ENCODE results near the gene ARSB. TPM values are rescaled to one million over a fixed set of nuclear protein-coding genes. Genes with fewer than 3 reads are reported as not detected.

ARSB gene
- total RNA-seq, 4 donors from 2014 or later = 10.0 to 17.4 (median 13.9) TPM

GRCh38 chr5:78754655-78755054 lies 230.5 kb downstream of the ARSB start:
- TF ChIP-seq CTCF (IDR thresholded peaks at IDR 0.05) (no peak), POLR2A (IDR thresholded peaks at IDR 0.05) (no peak)
- H3K36me3 ChIP-seq = no peaks in the 10 kb centered on the region
- no peak overlapping the region for H3K27ac ChIP-seq
- no peaks in the 10 kb centered on the region for H3K9me3 ChIP-seq
- no peak overlapping the region for H3K4me3 ChIP-seq (replicated peaks in 1 of 3)
- whole genome bisulfite sequencing, 2 donors = 43 to 44% methylated on average over 2 of the region's 2 CpGs
- H3K27me3 ChIP-seq = no peaks in the 10 kb centered on the region
- no peak for DNase-seq
- no peaks in the 10 kb centered on the region for H3K4me1 ChIP-seq
- intact Hi-C loops (cut with DNase I) = no loop called here

- intact Hi-C loops (cut with DNase I) = no loop called here
- no peak for DNase-seq
- WGBS, 2 donors = 87 to 88% methylated on average over 4 of the region's 4 CpGs
- no peak overlapping the region for H3K27ac ChIP-seq
- H3K4me3 ChIP-seq (replicated peaks in 1 of 3) = no peak overlapping the region
- H3K27me3 ChIP-seq = no peaks in the 10 kb centered on the region
- no peaks in the 10 kb centered on the region for H3K4me1 ChIP-seq
- H3K9me3 ChIP-seq = no peaks in the 10 kb centered on the region
- TF ChIP-seq CTCF (IDR thresholded peaks at IDR 0.05) (no peak), POLR2A (IDR thresholded peaks at IDR 0.05) (no peak)
- H3K36me3 ChIP-seq = no peaks in the 10 kb centered on the region
Observed at GRCh38 chr5:78753093-78753531, 232.0 kb downstream of the ARSB start.

GRCh38 chr5:78751872-78752271 lies 233.2 kb downstream of the ARSB start:
- no peak for DNase-seq
- no peak for TF ChIP-seq POLR2A (IDR thresholded peaks at IDR 0.05)
- no peaks in the 10 kb centered on the region for H3K27me3 ChIP-seq
- WGBS, 2 donors = 88 to 91% methylated on average over 1 of the region's 1 CpG
- no peaks in the 10 kb centered on the region for H3K36me3 ChIP-seq
- no peaks in the 10 kb centered on the region for H3K4me1 ChIP-seq
- H3K9me3 ChIP-seq = no peaks in the 10 kb centered on the region
- H3K27ac ChIP-seq = no peak overlapping the region
- no peak overlapping the region for H3K4me3 ChIP-seq (replicated peaks in 1 of 3)
- intact Hi-C loops (cut with DNase I) = no loop called here

- H3K4me3 ChIP-seq (replicated peaks in 1 of 3) = no peak overlapping the region
- intact Hi-C loops (cut with DNase I) = no loop called here
- H3K27ac ChIP-seq = no peak overlapping the region
- no peaks in the 10 kb centered on the region for H3K9me3 ChIP-seq
- no peaks in the 10 kb centered on the region for H3K27me3 ChIP-seq
- DNase-seq = peak; percentile 22 to 26
- H3K4me1 ChIP-seq = peaks cover 0 to 1% of the 10 kb centered on the region in 2 donors
- no peaks in the 10 kb centered on the region for H3K36me3 ChIP-seq
- WGBS, 2 donors = 33 to 35% methylated on average over 2 of the region's 2 CpGs
- TF ChIP-seq POLR2A (IDR thresholded peaks at IDR 0.05) = no peak
- TF ChIP-seq CTCF (IDR thresholded peaks at IDR 0.05) = no peak
Observed at GRCh38 chr5:78750281-78750680, 234.8 kb downstream of the ARSB start.

GRCh38 chr5:78747705-78748359 lies 237.3 kb downstream of the ARSB start:
- Histone ChIP-seq H3K4me1 (peaks cover 7 to 8% of the 10 kb centered on the region in 2 donors), H3K36me3 (no peaks in the 10 kb centered on the region), H3K9me3 (no peaks in the 10 kb centered on the region), H3K4me3 (replicated peaks in 1 of 3) (no peak overlapping the region), H3K27me3 (no peaks in the 10 kb centered on the region), H3K27ac (no peak overlapping the region)
- DNase-seq = no peak
- no peak for TF ChIP-seq POLR2A (IDR thresholded peaks at IDR 0.05)
- TF ChIP-seq CTCF (IDR thresholded peaks at IDR 0.05) = no peak
- WGBS, 2 donors = 82 to 92% methylated on average over 7 of the region's 7 CpGs
- intact Hi-C loops (cut with DNase I) = no loop called here
